Neuron (in vitro differentiated cells): ENCODE results near the gene KLHL17.
"Not testable (repeated sequence)": the region's sequence is repeated elsewhere in the genome, so short reads cannot be mapped to it uniquely, and the experiment has no call there.

Source experiments
- H2AFZ ChIP-seq: one replicate; pipeline ENCODE4 v1.6.1; 2013; ENCODE audit warnings: low read depth, mild to moderate bottlenecking, inconsistent platforms, low read length, moderate library complexity
- H3K27me3 ChIP-seq: one replicate; pipeline ENCODE4 v1.6.1; 2013; ENCODE audit warnings: low read length; ENCODE audit not compliant: insufficient read depth
- H3K36me3 ChIP-seq: one replicate; pipeline ENCODE4 v1.6.1; 2013; ENCODE audit warnings: low read length; ENCODE audit not compliant: insufficient read depth
- H3K4me1 ChIP-seq: one replicate; pipeline ENCODE4 v1.6.1; 2013; ENCODE audit warnings: low read length; ENCODE audit not compliant: insufficient read depth
- H3K4me3 ChIP-seq: 2 replicates; pipeline ENCODE4 v1.5.1; 2013; ENCODE audit warnings: mild to moderate bottlenecking, low read length, moderate library complexity
- H3K9me3 ChIP-seq: one replicate; pipeline ENCODE4 v1.6.1; 2013; ENCODE audit warnings: low read length

The KLHL17 gene

GRCh38 chr1:975365-975764 is 15.0 kb downstream of the KLHL17 start:
- Histone ChIP-seq H3K36me3 (no peaks in the 10 kb centered on the region), H3K27me3 (peaks cover 47% of the 10 kb centered on the region), H3K9me3 (peaks cover 4% of the 10 kb centered on the region)

GRCh38 chr1:975896-976683 is 15.7 kb downstream of the KLHL17 start:
- no peaks in the 10 kb centered on the region for H3K36me3 ChIP-seq
- peaks cover 10% of the 10 kb centered on the region for H3K4me1 ChIP-seq
- H3K4me3 ChIP-seq, result no peak overlapping the region
- H2AFZ ChIP-seq, result no peak overlapping the region
- H3K9me3 ChIP-seq, result peaks cover 4% of the 10 kb centered on the region
- peaks cover 44% of the 10 kb centered on the region for H3K27me3 ChIP-seq

More at GRCh38 chr1:975365-975764, 15.0 kb downstream of the KLHL17 start:
- H3K4me3 ChIP-seq, result no peak overlapping the region
- H2AFZ ChIP-seq, result no peak overlapping the region
- H3K4me1 ChIP-seq, result peaks cover 10% of the 10 kb centered on the region

- not testable (repeated sequence) for H3K4me3 ChIP-seq, H2AFZ ChIP-seq, H3K4me1 ChIP-seq, H3K36me3 ChIP-seq, H3K9me3 ChIP-seq
- peaks cover 43% of the 10 kb centered on the region for H3K27me3 ChIP-seq
These were observed 16.4 kb downstream of the KLHL17 start for GRCh38 chr1:976791-977190.

DNA sequence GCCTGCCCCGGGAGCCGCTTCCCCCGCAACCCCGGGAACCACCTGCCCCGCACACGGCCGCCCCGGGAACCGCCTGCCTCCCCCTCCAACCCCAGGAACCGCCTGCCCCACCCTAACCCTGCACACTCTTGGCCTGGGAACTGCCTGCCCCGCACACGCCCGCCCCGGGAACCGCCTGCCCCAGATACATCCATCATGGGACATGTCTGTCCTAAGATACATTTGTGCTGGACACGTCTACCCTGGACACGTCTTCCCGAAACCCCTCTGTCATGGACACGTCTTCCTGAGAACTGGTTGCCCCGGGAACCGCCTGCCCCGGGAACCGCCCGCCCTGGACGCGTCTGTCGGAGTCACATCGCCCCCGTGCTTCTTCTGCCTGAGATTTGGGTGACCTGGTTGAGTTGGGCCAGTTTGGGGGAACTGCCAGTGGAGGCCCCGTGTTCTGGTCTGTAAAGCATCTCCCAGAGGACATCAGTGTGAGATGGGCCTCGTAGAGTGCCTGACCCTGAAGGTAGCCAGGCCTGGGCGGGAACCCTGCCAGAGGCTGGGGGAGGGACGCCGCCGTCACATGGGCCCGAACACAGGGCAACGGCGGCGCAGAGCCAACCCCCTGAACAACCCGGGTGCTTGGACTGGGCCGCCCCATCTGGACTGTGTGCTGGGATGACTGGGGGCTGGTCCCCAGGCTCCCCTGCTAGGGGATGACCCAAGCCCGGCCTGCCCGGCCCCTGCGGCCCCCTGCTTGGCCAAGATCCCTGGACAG is 17.9 kb downstream of the KLHL17 start:
- Histone ChIP-seq H3K27me3 (peaks cover 40% of the 10 kb centered on the region), H3K4me1 (peaks cover 10% of the 10 kb centered on the region), H2AFZ (no peak overlapping the region), H3K9me3 (peaks cover 4% of the 10 kb centered on the region), H3K36me3 (no peaks in the 10 kb centered on the region), H3K4me3 (no peak overlapping the region)

DNA sequence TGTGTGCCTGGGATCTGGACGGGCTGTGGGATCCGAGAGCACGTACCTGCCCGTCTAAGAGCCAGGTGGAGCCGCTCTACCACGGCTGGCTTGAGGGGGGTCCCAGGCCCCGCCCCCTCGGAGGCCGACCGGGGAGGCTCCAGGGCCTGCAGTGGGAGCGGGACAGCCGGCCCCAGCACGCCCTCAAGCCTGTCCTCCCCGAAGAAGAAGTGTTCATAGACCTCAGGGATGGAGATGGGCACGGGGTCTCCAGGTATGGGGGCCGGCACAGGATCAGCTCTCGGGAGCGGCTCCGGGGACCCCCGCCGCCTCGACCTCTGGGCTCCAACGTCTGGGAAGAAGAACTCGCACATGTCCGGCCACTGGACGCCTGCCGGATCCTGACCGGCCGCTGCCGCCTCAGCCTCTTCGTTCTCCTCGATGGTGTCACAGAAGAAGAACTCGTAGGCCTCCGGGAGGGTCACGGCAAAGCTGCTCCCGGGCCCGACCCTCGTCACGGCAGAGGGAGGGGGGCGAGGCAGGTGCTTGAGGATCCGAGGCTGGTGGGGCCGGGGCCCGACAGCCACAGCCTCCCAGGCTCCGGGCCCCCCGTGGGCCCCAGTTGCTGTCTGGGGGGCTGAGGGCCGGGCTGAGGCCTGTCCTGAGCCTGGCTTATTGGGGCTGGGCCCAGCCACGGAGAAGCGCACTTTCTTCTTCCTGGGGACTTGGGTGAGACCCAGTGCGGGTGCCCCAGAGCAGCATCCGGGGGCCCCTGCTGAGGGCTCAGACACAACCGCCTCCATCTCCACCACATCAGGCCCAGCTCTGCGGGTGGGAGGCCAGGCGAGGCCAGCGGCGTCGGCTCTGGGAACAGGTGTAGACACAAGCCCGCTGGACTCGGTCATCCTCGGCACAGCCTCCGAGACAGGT is 18.7 kb downstream of the KLHL17 start:
- Histone ChIP-seq H3K4me1 (peaks cover 4% of the 10 kb centered on the region), H3K36me3 (no peaks in the 10 kb centered on the region), H3K4me3 (no peak overlapping the region), H2AFZ (no peak overlapping the region), H3K27me3 (peaks cover 33% of the 10 kb centered on the region), H3K9me3 (peaks cover 4% of the 10 kb centered on the region)

DNA sequence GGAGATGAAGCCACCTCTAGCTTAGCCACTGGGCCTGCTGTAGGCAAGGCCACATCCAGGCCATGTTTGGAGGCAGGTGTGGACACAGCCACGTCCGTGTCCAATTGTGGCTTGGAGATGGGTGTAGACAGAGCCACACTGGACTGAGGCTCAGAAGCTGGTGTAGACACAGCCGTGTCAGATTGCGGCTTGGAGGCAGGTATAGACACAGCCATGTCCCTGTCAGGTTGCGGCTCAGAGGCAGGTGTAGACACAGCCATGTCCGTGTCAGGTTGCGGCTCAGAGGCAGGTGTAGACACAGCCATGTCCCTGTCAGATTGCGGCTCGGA is 19.3 kb downstream of the KLHL17 start:
- peaks cover 4% of the 10 kb centered on the region for H3K4me1 ChIP-seq
- no peak overlapping the region for H3K4me3 ChIP-seq
- H3K36me3 ChIP-seq, result no peaks in the 10 kb centered on the region
- peaks cover 27% of the 10 kb centered on the region for H3K27me3 ChIP-seq
- no peak overlapping the region for H2AFZ ChIP-seq
- peaks cover 4% of the 10 kb centered on the region for H3K9me3 ChIP-seq

DNA sequence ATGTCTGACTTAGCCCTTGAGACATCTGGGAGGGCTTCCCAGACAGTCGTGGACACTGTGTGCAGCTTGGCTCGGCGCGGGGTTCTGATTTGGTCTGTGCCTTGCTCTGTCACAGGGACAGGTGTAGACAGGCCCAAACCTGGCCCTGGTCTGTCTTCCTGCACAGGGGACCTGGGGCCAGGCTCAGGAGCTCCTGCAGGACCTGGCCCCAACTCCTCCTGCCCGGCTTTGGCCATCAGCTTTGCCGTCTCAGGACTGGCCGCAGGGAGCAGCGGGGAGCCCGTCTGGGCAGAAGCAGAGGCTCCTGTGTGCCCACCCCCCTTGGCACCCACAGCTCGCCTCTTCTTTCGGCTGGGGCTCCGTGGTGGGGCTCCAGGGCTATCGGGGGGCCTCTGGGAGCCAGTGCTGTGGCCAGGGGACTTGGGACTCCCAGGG is 19.8 kb downstream of the KLHL17 start:
- H3K9me3 ChIP-seq, result peaks cover 4% of the 10 kb centered on the region
- H3K36me3 ChIP-seq, result no peaks in the 10 kb centered on the region
- H3K27me3 ChIP-seq, result peaks cover 23% of the 10 kb centered on the region
- peaks cover 4% of the 10 kb centered on the region for H3K4me1 ChIP-seq
- H3K4me3 ChIP-seq, result no peak overlapping the region
- no peak overlapping the region for H2AFZ ChIP-seq

DNA sequence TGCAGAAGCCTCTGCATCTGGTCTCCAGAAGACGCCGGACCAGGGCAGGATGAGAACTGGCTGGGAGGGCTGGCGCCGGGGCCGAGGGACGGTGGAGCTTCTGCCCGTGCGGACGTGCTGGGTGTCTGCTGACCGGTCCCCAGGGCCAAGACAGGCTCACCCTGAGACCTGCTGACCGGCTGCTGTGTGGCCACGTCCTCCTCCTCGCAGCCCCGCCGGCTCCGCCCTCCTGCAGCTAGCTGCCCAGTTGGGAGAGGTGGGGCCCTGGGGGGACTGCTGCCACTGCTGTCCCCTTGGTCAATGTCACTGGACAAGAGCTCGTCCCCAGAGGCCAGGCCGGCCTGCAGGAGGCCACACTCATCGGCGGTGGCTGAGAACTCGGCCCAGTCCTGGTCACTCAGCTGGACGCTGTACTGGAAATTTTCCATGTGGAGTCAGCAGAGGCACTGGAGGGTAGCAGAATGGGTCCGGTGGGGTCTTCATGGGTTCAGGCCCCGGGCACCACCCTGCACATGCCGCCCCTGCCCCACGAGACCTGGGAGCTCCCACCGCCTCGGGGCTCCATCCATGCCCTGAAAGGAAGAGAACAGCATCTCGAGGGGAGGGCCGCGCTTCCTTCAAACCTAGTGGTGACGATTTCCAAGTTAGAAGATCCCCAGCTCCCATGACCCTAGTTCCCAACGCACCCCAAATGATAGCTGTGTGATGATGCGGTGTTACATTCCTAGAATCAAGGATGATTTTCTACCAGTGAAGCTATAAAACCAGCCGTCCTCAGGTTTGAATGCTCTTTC is 20.4 kb downstream of the KLHL17 start:
- H3K4me3 ChIP-seq, result no peak overlapping the region
- peaks cover 19% of the 10 kb centered on the region for H3K27me3 ChIP-seq
- no peak overlapping the region for H2AFZ ChIP-seq

GRCh38 chr1:981491-981954 is 21.1 kb downstream of the KLHL17 start:
- Histone ChIP-seq H3K27me3 (peaks cover 20% of the 10 kb centered on the region), H3K9me3 (peaks cover 4% of the 10 kb centered on the region), H3K4me1 (peaks cover 2% of the 10 kb centered on the region), H3K4me3 (no peak overlapping the region), H2AFZ (no peak overlapping the region), H3K36me3 (no peaks in the 10 kb centered on the region)

More for the DNA sequence above, 20.4 kb downstream of the KLHL17 start:
- H3K4me1 ChIP-seq, result peaks cover 3% of the 10 kb centered on the region
- no peaks in the 10 kb centered on the region for H3K36me3 ChIP-seq
- peaks cover 4% of the 10 kb centered on the region for H3K9me3 ChIP-seq

GRCh38 chr1:981955-982558 is 21.7 kb downstream of the KLHL17 start, which contains the start of gene PERM1:
Gene PERM1, minus strand, starts transcription at chr1:982093. Its CDS starts 1,064 bp downstream, at chr1:981029.
- H3K36me3 ChIP-seq, result no peaks in the 10 kb centered on the region
- peaks cover 2% of the 10 kb centered on the region for H3K4me1 ChIP-seq
- H3K27me3 ChIP-seq, result peaks cover 20% of the 10 kb centered on the region

GRCh38 chr1:982765-983436 is 22.5 kb downstream of the KLHL17 start:
- Histone ChIP-seq H3K27me3 (peaks cover 20% of the 10 kb centered on the region), H3K4me1 (peaks cover 2% of the 10 kb centered on the region), H3K4me3 (no peak overlapping the region), H2AFZ (no peak overlapping the region), H3K36me3 (no peaks in the 10 kb centered on the region), H3K9me3 (peaks cover 4% of the 10 kb centered on the region)

More at GRCh38 chr1:981955-982558, 21.7 kb downstream of the KLHL17 start, which contains the start of gene PERM1:
- Histone ChIP-seq H2AFZ (no peak within 1 kb of the TSS), H3K9me3 (peaks cover 4% of the 10 kb centered on the region), H3K4me3 (no peak within 1 kb of the TSS)
